SU-DHL-6 (cell line): ENCODE data around the gene NT5C.
"Not testable (repeated sequence)": the region's sequence is repeated elsewhere in the genome, so short reads cannot be mapped to it uniquely, and the experiment has no call there.

Source experiments
- H2AFZ ChIP-seq: fragments of 200-600 bp; sonication (generic); 2 replicates; pipeline ENCODE4 v1.6.1; 2014; ENCODE audit warnings: low read depth, mild to moderate bottlenecking, moderate library complexity, mixed read lengths, antibody characterized with exemption, low read length; ENCODE audit not compliant: severe bottlenecking
- H3F3A ChIP-seq: fragments of 200-600 bp; shearing (Covaris generic); 2 replicates; pipeline ENCODE4 v1.6.0; 2016; ENCODE audit warnings: antibody characterized with exemption, mild to moderate bottlenecking; ENCODE audit not compliant: insufficient read depth
- H3K27ac ChIP-seq: fragments of 200-600 bp; sonication (generic); 2 replicates; pipeline ENCODE4 v1.5.1; 2016; ENCODE audit warnings: low read depth, mild to moderate bottlenecking, low read length, moderate library complexity, mixed read lengths
- H3K27me3 ChIP-seq: fragments of 200-600 bp; sonication (generic), shearing (Covaris generic); 2 replicates; pipeline ENCODE4 v1.6.0; 2014; ENCODE audit warnings: mild to moderate bottlenecking, low read length
- H3K36me3 ChIP-seq: fragments of 200-600 bp; sonication (generic); 2 replicates; pipeline ENCODE4 v1.6.1; 2014; ENCODE audit warnings: mild to moderate bottlenecking, low read length, mixed read lengths
- H3K4me2 ChIP-seq: fragments of 300-600, 200-600 bp; shearing (Covaris generic), sonication (generic); 2 replicates; pipeline ENCODE4 v1.6.0; 2014; ENCODE audit warnings: low read length, low read depth, mild to moderate bottlenecking; ENCODE audit not compliant: poor library complexity, severe bottlenecking
- H3K4me3 ChIP-seq: fragments of 200-600 bp; sonication (generic); 2 replicates; pipeline ENCODE4 v1.5.1; 2014; ENCODE audit warnings: antibody characterized with exemption, low read length, mild to moderate bottlenecking, mixed read lengths; ENCODE audit not compliant: insufficient read depth, poor library complexity, severe bottlenecking
- H3K79me2 ChIP-seq: fragments of 200-600 bp; sonication (generic); 2 replicates; pipeline ENCODE4 v1.6.1; 2014; ENCODE audit warnings: mild to moderate bottlenecking, low read length, moderate library complexity; ENCODE audit not compliant: insufficient read depth
- H3K9ac ChIP-seq: fragments of 200-600 bp; sonication (generic); 2 replicates; pipeline ENCODE4 v1.7.0; 2014; ENCODE audit warnings: mild to moderate bottlenecking, low read length
- H3K9me2 ChIP-seq: fragments of 200-600 bp; sonication (generic); replicated peaks from 2 replicates; pipeline ENCODE4 v1.6.1; 2014; ENCODE audit warnings: low read length; ENCODE audit not compliant: insufficient read depth
- H3K9me3 ChIP-seq: fragments of 200-600 bp; sonication (generic); 2 replicates; pipeline ENCODE4 v1.6.1; 2014; ENCODE audit warnings: low read length, mixed read lengths; ENCODE audit not compliant: insufficient read depth
- H4K20me1 ChIP-seq: fragments of 200-600 bp; sonication (generic); 2 replicates; pipeline ENCODE4 v1.6.1; 2014; ENCODE audit warnings: low read depth, mild to moderate bottlenecking, antibody characterized with exemption, low read length, moderate library complexity, mixed read lengths
- EZH2phosphoT487 ChIP-seq: fragments of 200-600 bp; sonication (generic), shearing (Covaris generic); conservative IDR thresholded peaks from 2 replicates; pipeline ENCODE4 v1.6.1; 2018; ENCODE audit warnings: mild to moderate bottlenecking, antibody characterized with exemption, low read length, moderate library complexity, mixed read lengths
- TF ChIP-seq, protein P1 (sequence below): fragments of 200-600 bp; sonication (generic); IDR thresholded peaks from one replicate; pipeline ENCODE4 v1.5.1; 2017; ENCODE audit warnings: antibody characterized with exemption, mild to moderate bottlenecking, low read length, moderate library complexity; ENCODE audit not compliant: insufficient read depth, poor library complexity, severe bottlenecking

The NT5C gene

DNA sequence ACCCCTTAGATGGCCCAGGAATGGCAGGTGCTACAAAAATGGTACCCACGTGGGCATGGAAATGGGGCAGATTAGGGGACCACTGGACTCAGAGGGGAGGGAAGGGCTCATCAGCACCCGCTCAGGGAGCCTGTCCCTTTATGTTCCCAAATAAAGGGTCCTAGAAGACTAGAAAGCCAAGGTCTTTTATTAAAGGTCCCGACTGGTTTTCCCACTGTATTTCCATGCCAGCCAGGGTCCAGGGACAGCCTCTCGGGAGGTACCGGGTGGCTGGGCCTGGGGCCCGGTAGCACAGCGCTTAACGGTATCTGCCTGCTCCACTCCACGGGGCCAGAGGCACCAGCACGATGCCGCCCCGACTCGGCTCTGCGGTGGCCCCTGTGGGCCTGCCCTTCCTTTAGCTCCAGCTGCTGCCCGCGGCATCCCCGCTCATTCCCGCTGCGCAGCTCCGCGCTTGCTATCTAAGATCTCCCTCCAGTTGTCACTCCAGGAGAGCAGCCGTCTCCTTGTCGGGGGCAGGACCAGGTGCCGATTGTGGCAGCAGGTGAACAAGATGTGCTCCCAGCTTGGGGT lies 1.4 kb downstream of the NT5C start:
- Histone ChIP-seq H3F3A (peaks cover 12% of the 10 kb centered on the region), H3K9me3 (no peaks in the 10 kb centered on the region), H3K27me3 (no peaks in the 10 kb centered on the region), H3K9ac (peak overlapping the region; percentile 94), H4K20me1 (peaks cover 3% of the 10 kb centered on the region; the same call in 1 of the 2 replicates), H3K79me2 (peaks cover 17% of the 10 kb centered on the region), H3K27ac (no peak overlapping the region), H3K9me2 (no peaks in the 10 kb centered on the region), H3K4me3 (peak overlapping the region; percentile 92), H3K36me3 (no peaks in the 10 kb centered on the region), H2AFZ (no peak overlapping the region), H3K4me2 (peak overlapping the region; percentile 77)
- no peak for TF ChIP-seq EZH2phosphoT487
- TF ChIP-seq, protein P1, sequence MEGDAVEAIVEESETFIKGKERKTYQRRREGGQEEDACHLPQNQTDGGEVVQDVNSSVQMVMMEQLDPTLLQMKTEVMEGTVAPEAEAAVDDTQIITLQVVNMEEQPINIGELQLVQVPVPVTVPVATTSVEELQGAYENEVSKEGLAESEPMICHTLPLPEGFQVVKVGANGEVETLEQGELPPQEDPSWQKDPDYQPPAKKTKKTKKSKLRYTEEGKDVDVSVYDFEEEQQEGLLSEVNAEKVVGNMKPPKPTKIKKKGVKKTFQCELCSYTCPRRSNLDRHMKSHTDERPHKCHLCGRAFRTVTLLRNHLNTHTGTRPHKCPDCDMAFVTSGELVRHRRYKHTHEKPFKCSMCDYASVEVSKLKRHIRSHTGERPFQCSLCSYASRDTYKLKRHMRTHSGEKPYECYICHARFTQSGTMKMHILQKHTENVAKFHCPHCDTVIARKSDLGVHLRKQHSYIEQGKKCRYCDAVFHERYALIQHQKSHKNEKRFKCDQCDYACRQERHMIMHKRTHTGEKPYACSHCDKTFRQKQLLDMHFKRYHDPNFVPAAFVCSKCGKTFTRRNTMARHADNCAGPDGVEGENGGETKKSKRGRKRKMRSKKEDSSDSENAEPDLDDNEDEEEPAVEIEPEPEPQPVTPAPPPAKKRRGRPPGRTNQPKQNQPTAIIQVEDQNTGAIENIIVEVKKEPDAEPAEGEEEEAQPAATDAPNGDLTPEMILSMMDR: no peak

DNA sequence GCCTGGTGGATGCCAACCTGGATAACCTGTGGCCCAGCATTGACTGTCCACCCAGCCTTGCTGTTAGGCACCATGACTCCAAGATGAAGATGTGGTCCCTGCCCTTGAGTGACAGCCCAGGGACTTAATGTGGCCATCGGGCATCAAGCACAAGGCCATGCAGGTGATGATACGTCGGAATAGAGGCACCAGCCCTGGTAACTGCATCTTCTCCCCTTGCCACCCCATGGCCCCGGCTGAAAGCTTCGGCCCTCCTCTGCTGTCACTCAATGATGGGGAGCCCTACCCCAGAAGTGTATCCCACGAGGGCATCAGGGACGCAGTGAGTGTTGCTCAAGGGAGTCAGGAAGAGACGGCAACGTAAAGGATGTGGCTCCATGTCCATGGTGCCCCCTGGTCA lies 2.0 kb downstream of the NT5C start:
- Histone ChIP-seq H3K27ac (no peak overlapping the region), H3K4me3 (no peak overlapping the region), H3K9ac (no peak overlapping the region), H4K20me1 (peaks cover 3% of the 10 kb centered on the region; the same call in 1 of the 2 replicates), H3K79me2 (peaks cover 17% of the 10 kb centered on the region), H3K9me3 (no peaks in the 10 kb centered on the region), H3K27me3 (no peaks in the 10 kb centered on the region), H3K9me2 (no peaks in the 10 kb centered on the region), H3K36me3 (no peaks in the 10 kb centered on the region), H3K4me2 (no peak overlapping the region), H2AFZ (no peak overlapping the region), H3F3A (peaks cover 6% of the 10 kb centered on the region; the same call in 1 of the 2 replicates)
- TF ChIP-seq, protein P1: no peak
- TF ChIP-seq EZH2phosphoT487: no peak

DNA sequence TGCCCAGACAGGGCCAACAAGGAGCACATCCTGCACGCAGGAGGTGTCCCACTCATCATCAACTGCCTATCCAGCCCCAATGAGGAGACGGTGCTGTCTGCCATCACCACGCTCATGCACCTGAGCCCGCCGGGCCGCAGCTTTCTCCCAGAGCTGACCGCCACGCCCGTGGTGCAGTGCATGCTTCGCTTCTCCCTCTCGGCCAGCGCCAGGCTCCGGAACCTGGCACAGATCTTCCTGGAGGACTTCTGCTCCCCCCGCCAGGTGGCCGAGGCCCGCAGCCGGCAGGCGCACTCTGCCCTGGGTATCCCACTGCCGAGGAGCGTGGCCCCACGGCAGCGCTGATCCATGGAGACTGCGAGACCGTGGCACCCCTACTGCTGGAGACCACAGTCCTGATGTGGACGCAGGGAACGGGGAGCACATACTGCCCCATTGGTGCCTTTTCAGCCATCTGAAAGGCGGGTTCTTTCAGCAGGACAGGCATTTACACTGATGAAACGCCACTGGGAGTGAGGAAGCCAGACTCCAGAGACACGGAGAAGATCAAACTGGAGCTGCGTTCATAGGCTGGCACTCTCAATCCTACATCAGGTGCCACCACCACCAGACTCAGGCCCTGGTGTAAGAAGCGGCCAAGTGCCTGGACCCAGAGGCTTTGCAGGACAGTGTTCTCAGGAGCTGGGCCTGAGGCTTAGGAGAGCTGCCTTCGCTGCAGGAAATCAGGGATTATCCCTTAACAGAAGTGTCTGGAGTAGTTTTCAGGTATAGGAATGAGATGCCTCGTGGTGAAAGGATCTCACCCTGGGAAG lies 2.6 kb downstream of the NT5C start:
- H3K9ac ChIP-seq: no peak overlapping the region
- no peaks in the 10 kb centered on the region for H3K9me2 ChIP-seq
- H3K4me3 ChIP-seq: no peak overlapping the region
- H3F3A ChIP-seq: peaks cover 4% of the 10 kb centered on the region; the same call in 1 of the 2 replicates
- no peaks in the 10 kb centered on the region for H3K27me3 ChIP-seq
- H3K79me2 ChIP-seq: peaks cover 17% of the 10 kb centered on the region
- H3K9me3 ChIP-seq: no peaks in the 10 kb centered on the region
- H4K20me1 ChIP-seq: peaks cover 3% of the 10 kb centered on the region; the same call in 1 of the 2 replicates
- no peaks in the 10 kb centered on the region for H3K36me3 ChIP-seq
- no peak overlapping the region for H3K27ac ChIP-seq
- H2AFZ ChIP-seq: no peak overlapping the region
- H3K4me2 ChIP-seq: no peak overlapping the region
- TF ChIP-seq, protein P1: no peak
- no peak for TF ChIP-seq EZH2phosphoT487

DNA sequence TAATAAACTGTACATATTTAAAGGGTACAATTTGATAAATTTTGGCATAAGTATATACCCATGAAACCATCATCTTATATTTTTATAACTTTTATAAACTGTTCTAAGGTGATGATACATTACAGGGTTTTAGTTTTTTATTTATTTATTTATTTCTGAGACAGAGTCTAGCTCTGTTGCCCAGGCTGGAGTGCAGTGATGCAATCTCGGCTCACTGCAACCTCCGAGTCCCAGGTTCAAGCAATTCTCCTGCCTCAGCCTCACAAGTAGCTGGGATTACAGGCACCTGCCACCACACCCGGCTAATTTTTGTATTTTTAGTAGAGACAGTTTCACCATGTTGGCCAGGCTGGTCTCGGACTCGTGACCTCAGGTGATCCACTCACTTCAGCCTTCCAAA lies 3.6 kb downstream of the NT5C start:
- peaks cover 17% of the 10 kb centered on the region for H3K79me2 ChIP-seq
- not testable (repeated sequence) for H3F3A ChIP-seq, H2AFZ ChIP-seq, H3K36me3 ChIP-seq, H3K27ac ChIP-seq, H4K20me1 ChIP-seq, H3K9me3 ChIP-seq, H3K9me2 ChIP-seq, H3K4me2 ChIP-seq, H3K27me3 ChIP-seq, H3K4me3 ChIP-seq, H3K9ac ChIP-seq
